Activated CD4-positive, alpha-beta T cell treated with anti-CD3 and anti-CD28 coated beads for 36 hours (primary cell): ENCODE results near the gene KRT9. TPM values are rescaled to one million over a fixed set of nuclear protein-coding genes. Genes with fewer than 3 reads are reported as not detected.
"Not testable (repeated sequence)": the region's sequence is repeated elsewhere in the genome, so short reads cannot be mapped to it uniquely, and the experiment has no call there.

Experiments used
- ATAC-seq: fragments of 200-7000 bp; cut with Tn5 transposase; one replicate; pipeline ENCODE4 v1.10.0; 2021; ENCODE audit warnings: mild to moderate bottlenecking, moderate library complexity
- CTCF ChIA-PET: fragments of 350-600 bp; sonication (Branson Sonifier 250); formaldehyde crosslinking; loops from one replicate; lab custom pipeline; 2021; ENCODE audit warnings: antibody characterized with exemption; lab: Charles Lee
- POLR2A ChIA-PET: fragments of 350-600 bp; sonication (Branson Sonifier 250); formaldehyde crosslinking; loops from one replicate; lab custom pipeline; 2021; ENCODE audit warnings: antibody characterized with exemption, inconsistent platforms; lab: Charles Lee
- DNase-seq: peaks from one replicate; pipeline ENCODE4 v3.0.0-alpha.2; 2020
- H3K27ac Mint-ChIP-seq: one replicate; pipeline ENCODE4 v1.8.0; 2021; ENCODE audit warnings: mixed read lengths
- H3K27me3 Mint-ChIP-seq: one replicate; pipeline ENCODE4 v1.8.0; 2021; ENCODE audit warnings: mixed read lengths
- H3K36me3 Mint-ChIP-seq: one replicate; pipeline ENCODE4 v1.8.0; 2021; ENCODE audit warnings: low read depth, mixed read lengths
- H3K4me1 Mint-ChIP-seq: one replicate; pipeline ENCODE4 v1.8.0; 2021; ENCODE audit warnings: mixed read lengths
- H3K4me3 Mint-ChIP-seq: one replicate; pipeline ENCODE4 v1.8.0; 2021; ENCODE audit warnings: mild to moderate bottlenecking, moderate library complexity, mixed read lengths
- H3K9me3 Mint-ChIP-seq: one replicate; pipeline ENCODE4 v1.8.0; 2021; ENCODE audit warnings: low read depth, mixed read lengths
- intact Hi-C, 2 experiments: fragments of 100-400 bp; cut with DNase I in 1 of 2; cut with micrococcal nuclease in 1 of 2; formaldehyde crosslinking; loops; one replicate each; pipeline versions ENCODE4 v1.14.2 to v1.15.1; 2022 to 2024; cut with DNase I, micrococcal nuclease
- total RNA-seq, 2 experiments: library from RNA; stranded (reverse); gene quantifications; one replicate each; pipeline ENCODE4 v1.2.3, GENCODE V29; 2021

KRT9 gene
- not detected for total RNA-seq

- POLR2A ChIA-PET = interaction anchor here (0.6 kb wide), 1 partner anchor 9 kb away, joined by 3 read pairs; no protein-coding TSS in a partner anchor
- H3K27ac Mint-ChIP-seq = no peak within 1 kb of the TSS
- ATAC-seq (no peak), DNase-seq (no peak)
- peaks cover 27% of the 10 kb centered on the region for H3K27me3 Mint-ChIP-seq
- no peaks in the 10 kb centered on the region for H3K36me3 Mint-ChIP-seq
- CTCF ChIA-PET = interaction anchor here (0.5 to 1.0 kb wide), 4 partner anchors 19 to 154 kb away, joined by 3 to 5 read pairs (median 3); no protein-coding TSS in a partner anchor
- intact Hi-C loops = no loop called here
- peaks cover 8% of the 10 kb centered on the region for H3K4me1 Mint-ChIP-seq
- H3K9me3 Mint-ChIP-seq = no peaks in the 10 kb centered on the region
- H3K4me3 Mint-ChIP-seq = no peak within 1 kb of the TSS
Measured at GRCh38 chr17:41571561-41572434, at the start of gene KRT9. Gene KRT9 (minus strand): TSS chr17:41572059. CDS start chr17:41571992, 67 bp downstream.

- H3K36me3 Mint-ChIP-seq, DNase-seq, POLR2A ChIA-PET, H3K4me1 Mint-ChIP-seq, H3K9me3 Mint-ChIP-seq, intact Hi-C loops, H3K4me3 Mint-ChIP-seq, ATAC-seq, H3K27ac Mint-ChIP-seq, H3K27me3 Mint-ChIP-seq: not testable (repeated sequence)
- CTCF ChIA-PET = interaction anchor here (1.1 kb wide), 1 partner anchor 42 kb away, joined by 3 read pairs; no protein-coding TSS in a partner anchor
Measured at GRCh38 chr17:41621435-41621817, 49.6 kb upstream of the KRT9 start.

GRCh38 chr17:41620583-41621434 is 49.0 kb upstream of the KRT9 start:
- POLR2A ChIA-PET = no interaction called here
- intact Hi-C loops = no loop called here
- no peaks in the 10 kb centered on the region for H3K4me1 Mint-ChIP-seq

GRCh38 chr17:41619927-41620582 is 48.2 kb upstream of the KRT9 start:
- H3K36me3 Mint-ChIP-seq, H3K4me3 Mint-ChIP-seq, H3K27ac Mint-ChIP-seq, ATAC-seq, H3K9me3 Mint-ChIP-seq, H3K4me1 Mint-ChIP-seq, intact Hi-C loops, DNase-seq, H3K27me3 Mint-ChIP-seq, POLR2A ChIA-PET: not testable (repeated sequence)
- CTCF ChIA-PET = interaction anchor here (0.5 kb wide), 1 partner anchor 175 kb away, joined by 3 read pairs; no protein-coding TSS in a partner anchor

More at GRCh38 chr17:41620583-41621434, 49.0 kb upstream of the KRT9 start:
- CTCF ChIA-PET = interaction anchor here (0.5 to 1.1 kb wide), 2 partner anchors 42 to 175 kb away, joined by 3 read pairs; no protein-coding TSS in a partner anchor
- Mint-ChIP-seq H3K27ac (no peak overlapping the region), H3K9me3 (no peaks in the 10 kb centered on the region), H3K4me3 (no peak overlapping the region), H3K27me3 (no peaks in the 10 kb centered on the region), H3K36me3 (no peaks in the 10 kb centered on the region)
- ATAC-seq (no peak), DNase-seq (no peak)

- Mint-ChIP-seq H3K4me1 (no peaks in the 10 kb centered on the region), H3K36me3 (no peaks in the 10 kb centered on the region), H3K27ac (no peak overlapping the region), H3K9me3 (no peaks in the 10 kb centered on the region), H3K4me3 (no peak overlapping the region), H3K27me3 (no peaks in the 10 kb centered on the region)
- ChIA-PET CTCF (no interaction called here), POLR2A (no interaction called here)
- intact Hi-C loops = no loop called here
- ATAC-seq (no peak), DNase-seq (no peak)
Measured at GRCh38 chr17:41619036-41619926, 47.4 kb upstream of the KRT9 start.

- no peak for ATAC-seq
- Mint-ChIP-seq H3K36me3 (no peaks in the 10 kb centered on the region), H3K4me3 (no peak overlapping the region), H3K9me3 (no peaks in the 10 kb centered on the region), H3K4me1 (no peaks in the 10 kb centered on the region), H3K27ac (no peak overlapping the region), H3K27me3 (no peaks in the 10 kb centered on the region)
- ChIA-PET CTCF (no interaction called here), POLR2A (no interaction called here)
- intact Hi-C loops = no loop called here
- DNase-seq = no peak
Measured at GRCh38 chr17:41618341-41619035, 46.6 kb upstream of the KRT9 start.

GRCh38 chr17:41617698-41618097 is 45.8 kb upstream of the KRT9 start:
- H3K9me3 Mint-ChIP-seq = no peaks in the 10 kb centered on the region
- ChIA-PET CTCF (no interaction called here), POLR2A (no interaction called here)
- no peaks in the 10 kb centered on the region for H3K36me3 Mint-ChIP-seq
- no peak for ATAC-seq
- H3K4me1 Mint-ChIP-seq = no peaks in the 10 kb centered on the region
- H3K27me3 Mint-ChIP-seq = no peaks in the 10 kb centered on the region
- intact Hi-C loops = no loop called here
- H3K27ac Mint-ChIP-seq = no peak overlapping the region
- no peak overlapping the region for H3K4me3 Mint-ChIP-seq
- DNase-seq = no peak

- Mint-ChIP-seq H3K27me3 (no peaks in the 10 kb centered on the region), H3K4me1 (no peaks in the 10 kb centered on the region), H3K36me3 (no peaks in the 10 kb centered on the region), H3K9me3 (no peaks in the 10 kb centered on the region), H3K27ac (no peak overlapping the region), H3K4me3 (no peak overlapping the region)
- ChIA-PET POLR2A (no interaction called here), CTCF (no interaction called here)
- intact Hi-C loops = no loop called here
- DNase-seq (no peak), ATAC-seq (no peak)
Measured at GRCh38 chr17:41617136-41617535, 45.3 kb upstream of the KRT9 start.

- H3K36me3 Mint-ChIP-seq, H3K9me3 Mint-ChIP-seq, H3K4me1 Mint-ChIP-seq, CTCF ChIA-PET, H3K4me3 Mint-ChIP-seq, H3K27me3 Mint-ChIP-seq, DNase-seq, intact Hi-C loops, POLR2A ChIA-PET, ATAC-seq, H3K27ac Mint-ChIP-seq: not testable (repeated sequence)
Measured at GRCh38 chr17:41616486-41616885, 44.6 kb upstream of the KRT9 start.

GRCh38 chr17:41615454-41615853 is 43.6 kb upstream of the KRT9 start:
- ATAC-seq (no peak), DNase-seq (no peak)
- CTCF ChIA-PET = no interaction called here
- Mint-ChIP-seq H3K27me3 (no peaks in the 10 kb centered on the region), H3K27ac (no peak overlapping the region), H3K4me3 (no peak overlapping the region), H3K36me3 (no peaks in the 10 kb centered on the region), H3K9me3 (no peaks in the 10 kb centered on the region), H3K4me1 (no peaks in the 10 kb centered on the region)
- POLR2A ChIA-PET = no interaction called here
- intact Hi-C loops = no loop called here
